Measurements from ENCODE around the gene UBR1. TPM values are rescaled to one million over a fixed set of nuclear protein-coding genes. Genes with fewer than 3 reads are reported as not detected.

UBR1 gene
- total RNA-seq, 1 experiment from 2014 or later = 22.2 TPM

DNA sequence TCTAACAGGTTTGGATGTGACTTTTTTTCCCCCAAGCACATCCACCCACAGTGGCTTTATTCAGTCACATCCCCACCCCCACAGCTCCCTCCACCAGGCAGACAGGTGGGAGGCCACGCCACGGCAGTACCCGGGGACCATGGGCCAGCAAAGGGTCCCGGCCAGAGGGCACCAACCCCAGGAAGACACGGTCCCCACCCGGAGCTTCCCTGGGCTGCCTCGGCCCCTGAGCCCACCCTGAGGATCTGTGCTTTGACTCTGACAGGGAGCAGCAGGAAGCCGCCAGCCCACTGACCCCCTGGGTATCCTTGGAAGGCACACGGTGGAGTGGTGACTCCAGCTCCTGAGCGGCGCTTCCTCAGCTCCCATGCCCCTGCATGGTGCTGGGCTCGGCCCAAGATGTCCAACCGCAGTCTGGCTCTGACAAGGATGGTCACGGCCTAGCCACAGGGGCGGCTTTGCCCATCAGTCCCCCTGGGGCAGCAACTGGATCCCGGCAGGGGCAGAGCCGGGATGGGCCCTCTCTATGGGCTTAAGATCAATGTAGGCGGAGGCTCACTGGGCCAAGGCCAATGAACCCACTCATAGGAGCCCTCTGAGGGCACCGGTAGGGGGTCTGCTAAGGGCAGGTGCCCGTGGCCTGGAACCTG is 119.0 kb downstream of the UBR1 start:
- no peak overlapping the region for H2AFZ ChIP-seq (ENCODE audit: low read length)
- TF ChIP-seq, protein P1, sequence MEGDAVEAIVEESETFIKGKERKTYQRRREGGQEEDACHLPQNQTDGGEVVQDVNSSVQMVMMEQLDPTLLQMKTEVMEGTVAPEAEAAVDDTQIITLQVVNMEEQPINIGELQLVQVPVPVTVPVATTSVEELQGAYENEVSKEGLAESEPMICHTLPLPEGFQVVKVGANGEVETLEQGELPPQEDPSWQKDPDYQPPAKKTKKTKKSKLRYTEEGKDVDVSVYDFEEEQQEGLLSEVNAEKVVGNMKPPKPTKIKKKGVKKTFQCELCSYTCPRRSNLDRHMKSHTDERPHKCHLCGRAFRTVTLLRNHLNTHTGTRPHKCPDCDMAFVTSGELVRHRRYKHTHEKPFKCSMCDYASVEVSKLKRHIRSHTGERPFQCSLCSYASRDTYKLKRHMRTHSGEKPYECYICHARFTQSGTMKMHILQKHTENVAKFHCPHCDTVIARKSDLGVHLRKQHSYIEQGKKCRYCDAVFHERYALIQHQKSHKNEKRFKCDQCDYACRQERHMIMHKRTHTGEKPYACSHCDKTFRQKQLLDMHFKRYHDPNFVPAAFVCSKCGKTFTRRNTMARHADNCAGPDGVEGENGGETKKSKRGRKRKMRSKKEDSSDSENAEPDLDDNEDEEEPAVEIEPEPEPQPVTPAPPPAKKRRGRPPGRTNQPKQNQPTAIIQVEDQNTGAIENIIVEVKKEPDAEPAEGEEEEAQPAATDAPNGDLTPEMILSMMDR (conservative IDR thresholded peaks at IDR 0.05) = no peak

More for the DNA sequence above, 119.0 kb downstream of the UBR1 start:
- Histone ChIP-seq H4K20me1 (ENCODE audit: control insufficient read depth, insufficient read depth, insufficient read length) (no peaks in the 10 kb centered on the region), H2BK12ac (ENCODE audit: insufficient read length, low read depth, low read length) (no peak overlapping the region), H3K27ac (ENCODE audit: insufficient read length, low read depth, low read length) (no peak overlapping the region), H3K4ac (ENCODE audit: low read depth, low read length) (no peak overlapping the region), H2BK5ac (ENCODE audit: insufficient read length, low read length) (no peak overlapping the region), H3K27me3 (ENCODE audit: insufficient read depth, low read length) (no peaks in the 10 kb centered on the region), H2AK5ac (ENCODE audit: insufficient read length, low read length) (no peak overlapping the region), H3K23me2 (ENCODE audit: insufficient read length, low read depth, low read length, poor library complexity, severe bottlenecking) (no peaks in the 10 kb centered on the region), H3K9me3 (ENCODE audit: control insufficient read depth, low read depth, low read length) (no peaks in the 10 kb centered on the region), H3K79me2 (ENCODE audit: insufficient read depth, low read length) (no peaks in the 10 kb centered on the region), H4K91ac (ENCODE audit: insufficient read length, low read depth, low read length) (no peak overlapping the region), H3K9ac (ENCODE audit: extremely low read depth, insufficient read length, low read length) (no peak overlapping the region), H3K4me2 (ENCODE audit: insufficient read depth, insufficient read length, low read length) (no peak overlapping the region), H3K14ac (ENCODE audit: insufficient read depth, low read length) (no peak overlapping the region), H3K4me1 (ENCODE audit: insufficient read depth, low read length) (no peaks in the 10 kb centered on the region), H3K23ac (ENCODE audit: insufficient read length, low read depth, low read length) (no peak overlapping the region), H2BK120ac (ENCODE audit: low read depth, low read length, poor library complexity, severe bottlenecking) (no peak overlapping the region), H3T11ph (ENCODE audit: low read length) (no peak overlapping the region), H3K79me1 (ENCODE audit: insufficient read depth, low read depth, low read length, poor library complexity, severe bottlenecking) (no peaks in the 10 kb centered on the region), H3K18ac (ENCODE audit: insufficient read length, low read depth, low read length) (no peak overlapping the region), H2BK15ac (ENCODE audit: low read depth, low read length) (no peak overlapping the region), H4K5ac (ENCODE audit: insufficient read length, low read depth, low read length) (no peak overlapping the region), H2BK20ac (ENCODE audit: low read depth, low read length, poor library complexity, severe bottlenecking) (no peak overlapping the region), H3K56ac (ENCODE audit: insufficient read length, low read depth, low read length) (no peak overlapping the region), H4K8ac (replicated peaks; ENCODE audit: insufficient read length, low read depth, low read length) (no peak overlapping the region)
- DNase-seq = no peak
- no CpG with 5 or more reads among the region's 20 CpGs for WGBS (ENCODE audit: extremely low coverage, insufficient read length, low lambda C conversion rate)
- Mint-ChIP-seq H3K27me3 (ENCODE audit: low read depth) (no peaks in the 10 kb centered on the region), H3K27ac (no peak overlapping the region; a peak in 1 of 7 replicates), H3K36me3 (ENCODE audit: insufficient read depth in 1 of 3, low read depth in 3 of 3) (peaks cover 6 to 31% (median 21%) of the 10 kb centered on the region in 3 experiments; a peak in 6 of 7 replicates), H3K4me3 (no peak overlapping the region), H3K4me1 (no peaks in the 10 kb centered on the region), H3K9me3 (no peaks in the 10 kb centered on the region)
